ENCODE results near the gene DOCK11. TPM values are rescaled to one million over a fixed set of nuclear protein-coding genes. Genes with fewer than 3 reads are reported as not detected.

DOCK11 gene
- total and polyA plus RNA-seq, 9 of the 15 experiments (the other 6 are each of a cell fraction or from before 2014, with no cell fraction given) = 41.8 to 77.8 (median 50.9) TPM

DNA sequence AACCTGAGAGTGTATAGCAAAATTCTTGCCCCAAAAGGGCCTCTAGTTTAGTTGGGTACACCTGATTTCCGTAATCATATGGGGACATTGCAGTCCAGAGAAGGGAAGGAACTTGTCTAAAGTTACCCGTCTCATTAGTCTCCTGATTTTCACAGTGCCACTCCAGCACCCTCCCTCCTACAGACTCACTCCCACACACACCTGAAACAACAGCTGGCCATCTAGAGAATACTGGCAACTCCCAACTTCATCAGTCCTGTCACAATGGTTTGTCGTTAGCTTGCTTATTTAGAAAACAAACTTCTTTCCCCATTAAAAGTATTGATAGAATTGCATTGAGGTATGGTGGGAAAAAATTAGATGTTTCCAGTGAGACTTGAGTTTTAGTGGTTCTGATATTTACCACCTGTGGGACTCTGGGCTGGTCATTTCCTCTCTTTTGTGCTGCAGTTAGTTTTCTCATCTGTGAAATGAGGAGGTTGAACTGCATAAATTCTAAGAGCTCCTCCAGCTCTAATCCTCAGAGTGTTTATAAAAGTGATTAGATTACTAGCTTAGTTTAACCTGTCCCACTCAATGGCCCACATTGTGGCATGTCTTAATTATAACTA is 233.5 kb downstream of the DOCK11 start:
- no peak for FAIRE-seq
- CTCF ChIA-PET (ENCODE audit: low intra/inter-chr PET ratio) = no interaction called here
- H3K9ac ChIP-seq (ENCODE audit: insufficient read depth in 1 of 2, low read depth in 2 of 2, low read length in 2 of 2) = no peak overlapping the region

GRCh38 chrX:118730500-118731247 is 235.1 kb downstream of the DOCK11 start:
- no peaks in the 10 kb centered on the region for H3K36me3 ChIP-seq (ENCODE audit: control insufficient read depth, insufficient read depth, low read length)
- no peaks in the 10 kb centered on the region for H3K27me3 ChIP-seq (ENCODE audit: control insufficient read depth in 2 of 2, insufficient read depth in 2 of 2, low read length in 2 of 2)
- H3K4me3 ChIP-seq = no peak overlapping the region
- WGBS (ENCODE audit: insufficient coverage, low coverage, missing lambda C conversion rate) = 33% methylated on average over 4 of the region's 4 CpGs
- TF ChIP-seq WHSC1 (IDR thresholded peaks at IDR 0.05; ENCODE audit: low read length) (no peak), FOSL1 (tag; conservative IDR thresholded peaks at IDR 0.05) (peak; percentile 73), JUND (IDR thresholded peaks at IDR 0.05; ENCODE audit: borderline replicate concordance, low read depth, low read length) (no peak; the same call in 1 of the 2 replicates), JUND (tag; IDR thresholded peaks at IDR 0.05; ENCODE audit: borderline replicate concordance, low read depth, low read length) (0 out of 3 replicates have a peak, but pooled peaks have one; percentile 47)
- TF ChIP-seq, protein P1, sequence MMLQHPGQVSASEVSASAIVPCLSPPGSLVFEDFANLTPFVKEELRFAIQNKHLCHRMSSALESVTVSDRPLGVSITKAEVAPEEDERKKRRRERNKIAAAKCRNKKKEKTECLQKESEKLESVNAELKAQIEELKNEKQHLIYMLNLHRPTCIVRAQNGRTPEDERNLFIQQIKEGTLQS (IDR thresholded peaks at IDR 0.05) = peak; percentile 65
- TF ChIP-seq, protein P1 (CRISPR knock-in tag; conservative IDR thresholded peaks at IDR 0.05) = no peak
- no peak overlapping the region for H3K27ac ChIP-seq (ENCODE audit: extremely low read depth, low read depth, low read length)
- H3K79me2 ChIP-seq (ENCODE audit: control insufficient read depth, insufficient read depth, low read length) = no peaks in the 10 kb centered on the region
- no TSS peak for BruUV-seq (replicated peaks)
- no peak for DNase-seq (ENCODE audit: extremely low read depth in 1 of 4, low spot score in 3 of 4)
- CTCF ChIA-PET (ENCODE audit: low intra/inter-chr PET ratio) = no interaction called here
- H4K20me1 ChIP-seq (replicated peaks; ENCODE audit: control insufficient read depth, insufficient read depth, low read length) = 0 out of 2 replicates have a peak, but pooled peaks cover 4% of the 10 kb centered on the region
- in situ Hi-C loops (cut with MboI) (no loop called here), intact Hi-C loops (cut with micrococcal nuclease) (no loop called here)
- ATAC-seq = no peak
- peaks cover 10 to 15% of the 10 kb centered on the region in 2 experiments for H3K4me1 ChIP-seq (replicated peaks in 1 of 2; ENCODE audit: control insufficient read depth in 2 of 2, insufficient read depth in 2 of 2, low read length in 2 of 2)
- H3K9me3 ChIP-seq (replicated peaks; ENCODE audit: control insufficient read depth, insufficient read depth, low read depth, low read length) = no peaks in the 10 kb centered on the region
- H3K9ac ChIP-seq (ENCODE audit: insufficient read depth in 1 of 2, low read depth in 2 of 2, low read length in 2 of 2) = no peak overlapping the region
- no peak for FAIRE-seq
- POLR2A ChIA-PET = no interaction called here
- no peak overlapping the region for H3K4me2 ChIP-seq (ENCODE audit: insufficient read depth, low read length)
- H3K9me1 ChIP-seq (ENCODE audit: control insufficient read depth, insufficient read depth, low read length) = no peaks in the 10 kb centered on the region
- H2AFZ ChIP-seq (ENCODE audit: low read depth, low read length) = no peak overlapping the region

More for the DNA sequence above, 233.5 kb downstream of the DOCK11 start:
- 25% methylated on average over 3 of the region's 3 CpGs for WGBS (ENCODE audit: insufficient coverage, low coverage, missing lambda C conversion rate)
- Histone ChIP-seq H4K20me1 (replicated peaks; ENCODE audit: control insufficient read depth, insufficient read depth, low read length) (0 out of 2 replicates have a peak, but pooled peaks cover 4% of the 10 kb centered on the region), H3K4me3 (no peak overlapping the region), H3K9me1 (ENCODE audit: control insufficient read depth, insufficient read depth, low read length) (no peaks in the 10 kb centered on the region), H3K4me1 (replicated peaks in 1 of 2; ENCODE audit: control insufficient read depth in 2 of 2, insufficient read depth in 2 of 2, low read length in 2 of 2) (peaks cover 15 to 22% of the 10 kb centered on the region in 2 experiments), H3K4me2 (ENCODE audit: insufficient read depth, low read length) (no peak overlapping the region), H3K36me3 (ENCODE audit: control insufficient read depth, insufficient read depth, low read length) (no peaks in the 10 kb centered on the region), H2AFZ (ENCODE audit: low read depth, low read length) (no peak overlapping the region), H3K9me3 (replicated peaks; ENCODE audit: control insufficient read depth, insufficient read depth, low read depth, low read length) (no peaks in the 10 kb centered on the region), H3K27ac (ENCODE audit: extremely low read depth, low read depth, low read length) (no peak overlapping the region), H3K79me2 (ENCODE audit: control insufficient read depth, insufficient read depth, low read length) (no peaks in the 10 kb centered on the region), H3K27me3 (ENCODE audit: control insufficient read depth in 2 of 2, insufficient read depth in 2 of 2, low read length in 2 of 2) (no peaks in the 10 kb centered on the region)
- BruUV-seq (replicated peaks) = no TSS peak
- no peak for DNase-seq (ENCODE audit: extremely low read depth in 1 of 4, low spot score in 3 of 4)
- no peak for ATAC-seq
- intact Hi-C loops (cut with micrococcal nuclease) (loop anchor here (10.0 kb wide), 1 partner anchor 384 kb away; the partner anchor contains the start of gene WDR44), in situ Hi-C loops (cut with MboI) (no loop called here)
- POLR2A ChIA-PET = no interaction called here
- TF ChIP-seq CBFA2T3 (IDR thresholded peaks at IDR 0.05) (peak; percentile 11; the same call in 1 of the 2 replicates), BHLHE40 (IDR thresholded peaks at IDR 0.05; ENCODE audit: low read length) (no peak)
